Natural killer cell (primary cell): ENCODE measurements around the gene CLCN6. TPM values are rescaled to one million over a fixed set of nuclear protein-coding genes. Genes with fewer than 3 reads are reported as not detected.

Experiments used
- ATAC-seq, 3 donors: fragments of 150-1000 bp in 2 of 3; fragments of 200-7000 bp in 1 of 3; cut with Tn5 transposase; 1 replicate in 1 of 3; 2 replicates in 2 of 3; pipeline ENCODE4 v1.10.0; 2021; ENCODE audit warnings: mild to moderate bottlenecking in 2 of 3, moderate library complexity in 2 of 3
- DNase-seq, 2 donors: peaks; one replicate each; pipeline versions ENCODE4 v3.0.0 to v3.0.0-alpha.2; 2013 to 2021; ENCODE audit warnings: mixed read lengths in 1 of 2
- H3K27ac ChIP-seq: one replicate; pipeline ENCODE4 v1.5.1; 2013; ENCODE audit warnings: mild to moderate bottlenecking, low read length
- H3K27me3 ChIP-seq: one replicate; pipeline ENCODE4 v1.6.1; 2013; ENCODE audit warnings: low read length; ENCODE audit not compliant: control insufficient read depth, insufficient read depth
- H3K36me3 ChIP-seq: one replicate; pipeline ENCODE4 v1.6.1; 2013; ENCODE audit warnings: low read length; ENCODE audit not compliant: control insufficient read depth, insufficient read depth
- H3K4me1 ChIP-seq: one replicate; pipeline ENCODE4 v1.6.1; 2013; ENCODE audit warnings: low read length; ENCODE audit not compliant: control insufficient read depth, insufficient read depth
- H3K4me3 ChIP-seq: one replicate; pipeline ENCODE4 v1.5.1; 2013; ENCODE audit warnings: low read length
- H3K9me3 ChIP-seq: one replicate; pipeline ENCODE4 v1.6.1; 2013; ENCODE audit warnings: low read length; ENCODE audit not compliant: control insufficient read depth, insufficient read depth
- H3K27ac Mint-ChIP-seq, 2 donors: one replicate each; pipeline ENCODE4 v1.8.0; 2022; ENCODE audit warnings: mild to moderate bottlenecking in 2 of 2, mixed read lengths in 2 of 2, moderate library complexity in 1 of 2
- H3K27me3 Mint-ChIP-seq, 2 donors: one replicate each; pipeline ENCODE4 v1.8.0; 2022; ENCODE audit warnings: low read depth in 2 of 2, mixed read lengths in 2 of 2
- H3K36me3 Mint-ChIP-seq: one replicate; pipeline ENCODE4 v1.8.0; 2022; ENCODE audit warnings: mixed read lengths
- H3K4me1 Mint-ChIP-seq, 2 donors: one replicate each; pipeline ENCODE4 v1.8.0; 2022; ENCODE audit warnings: mixed read lengths in 2 of 2
- H3K4me3 Mint-ChIP-seq: one replicate; pipeline ENCODE4 v1.8.0; 2022; ENCODE audit warnings: mild to moderate bottlenecking, moderate library complexity, mixed read lengths
- H3K9me3 Mint-ChIP-seq, 2 donors: one replicate each; pipeline ENCODE4 v1.8.0; 2022; ENCODE audit warnings: mixed read lengths in 2 of 2
- WGBS: methylation state at CpG from one replicate; pipeline ENCODE4 v1.1.7; 2013; ENCODE audit warnings: missing lambda C conversion rate; ENCODE audit not compliant: insufficient coverage; 5-methylcytosine and 5-hydroxymethylcytosine counted together
- intact Hi-C: fragments of 100-400 bp; cut with micrococcal nuclease; formaldehyde crosslinking; loops from one replicate; pipeline ENCODE4 v1.14.2; 2022
- total RNA-seq, 4 donors: library from RNA; stranded (reverse); fragments of 120-200 nt in 1 of 4; gene quantifications; one replicate each; pipeline versions ENCODE4 v1.2.3 to v1.2.4, GENCODE V29; 2013 to 2022
- TF ChIP-seq, protein P1 (sequence below): fragments of 200-600 bp; IDR thresholded peaks from one replicate; pipeline ENCODE4 v1.8.0; 2022; ENCODE audit warnings: antibody characterized with exemption

The CLCN6 gene
- total RNA-seq, 3 donors from 2014 or later (not counting 1 experiment from before 2014, with no cell fraction given): 21.4 to 28.6 (median 25.6) TPM

DNA sequence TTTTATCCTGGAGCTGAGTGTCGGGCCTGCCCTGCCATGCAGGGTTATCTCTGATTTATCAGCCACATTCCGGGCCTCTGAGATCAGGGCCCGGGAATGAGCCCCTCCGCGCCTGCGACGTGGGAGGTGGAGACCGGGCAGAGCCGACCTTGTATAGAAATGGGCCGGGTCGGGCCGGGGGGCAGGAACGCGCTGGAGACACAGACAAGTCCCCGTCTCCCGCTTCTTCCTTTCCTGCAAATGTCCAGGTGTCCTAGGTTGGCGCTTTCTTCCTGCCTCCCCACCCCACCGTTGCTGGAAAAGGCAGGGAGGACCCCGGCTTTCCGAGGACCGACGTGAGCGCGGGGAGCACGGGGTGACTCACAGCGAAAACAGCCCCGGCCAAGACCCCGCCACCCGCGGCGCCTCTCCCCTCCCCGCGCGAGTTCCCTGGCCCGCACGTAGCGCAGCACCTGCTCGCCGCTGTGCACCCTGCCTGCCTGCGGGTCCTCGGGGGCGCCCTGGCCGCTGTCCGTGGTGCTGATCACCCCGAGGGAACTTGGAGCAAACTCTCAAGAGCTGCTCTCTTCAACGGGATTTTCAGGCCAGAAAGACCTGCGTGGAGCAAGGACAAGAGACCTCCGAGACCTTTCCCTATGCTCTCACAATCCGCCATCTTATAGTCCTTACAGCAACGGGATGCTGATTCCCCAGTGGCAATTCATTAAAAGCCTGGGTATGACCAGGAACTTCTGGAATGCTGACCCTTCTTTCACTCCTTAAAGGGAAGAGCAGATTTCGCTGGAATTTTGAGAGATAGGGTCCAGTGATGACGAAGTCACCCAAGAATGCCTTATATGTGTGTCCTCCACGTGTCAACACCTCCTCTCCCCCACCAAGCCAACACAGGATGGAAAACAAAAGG lies 53.2 kb downstream of the CLCN6 start:
- H3K27me3 Mint-ChIP-seq: peaks cover 26 to 43% of the 10 kb centered on the region in 2 donors
- Histone ChIP-seq H3K9me3 (no peaks in the 10 kb centered on the region), H3K4me3 (no peak overlapping the region), H3K36me3 (no peaks in the 10 kb centered on the region), H3K27ac (no peak overlapping the region), H3K4me1 (no peaks in the 10 kb centered on the region), H3K27me3 (peaks cover 28% of the 10 kb centered on the region)
- intact Hi-C loops: no loop called here
- DNase-seq (peak; percentile 71 to 81), ATAC-seq (peak; percentile 85 to 99 (median 98))
- no peaks in the 10 kb centered on the region for H3K4me1 Mint-ChIP-seq
- no peaks in the 10 kb centered on the region for H3K36me3 Mint-ChIP-seq
- H3K9me3 Mint-ChIP-seq: no peaks in the 10 kb centered on the region
- no peak overlapping the region for H3K27ac Mint-ChIP-seq
- 7% methylated on average over 52 of the region's 53 CpGs for WGBS
- no peak overlapping the region for H3K4me3 Mint-ChIP-seq
- TF ChIP-seq, protein P1, sequence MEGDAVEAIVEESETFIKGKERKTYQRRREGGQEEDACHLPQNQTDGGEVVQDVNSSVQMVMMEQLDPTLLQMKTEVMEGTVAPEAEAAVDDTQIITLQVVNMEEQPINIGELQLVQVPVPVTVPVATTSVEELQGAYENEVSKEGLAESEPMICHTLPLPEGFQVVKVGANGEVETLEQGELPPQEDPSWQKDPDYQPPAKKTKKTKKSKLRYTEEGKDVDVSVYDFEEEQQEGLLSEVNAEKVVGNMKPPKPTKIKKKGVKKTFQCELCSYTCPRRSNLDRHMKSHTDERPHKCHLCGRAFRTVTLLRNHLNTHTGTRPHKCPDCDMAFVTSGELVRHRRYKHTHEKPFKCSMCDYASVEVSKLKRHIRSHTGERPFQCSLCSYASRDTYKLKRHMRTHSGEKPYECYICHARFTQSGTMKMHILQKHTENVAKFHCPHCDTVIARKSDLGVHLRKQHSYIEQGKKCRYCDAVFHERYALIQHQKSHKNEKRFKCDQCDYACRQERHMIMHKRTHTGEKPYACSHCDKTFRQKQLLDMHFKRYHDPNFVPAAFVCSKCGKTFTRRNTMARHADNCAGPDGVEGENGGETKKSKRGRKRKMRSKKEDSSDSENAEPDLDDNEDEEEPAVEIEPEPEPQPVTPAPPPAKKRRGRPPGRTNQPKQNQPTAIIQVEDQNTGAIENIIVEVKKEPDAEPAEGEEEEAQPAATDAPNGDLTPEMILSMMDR: peak; percentile 30

DNA sequence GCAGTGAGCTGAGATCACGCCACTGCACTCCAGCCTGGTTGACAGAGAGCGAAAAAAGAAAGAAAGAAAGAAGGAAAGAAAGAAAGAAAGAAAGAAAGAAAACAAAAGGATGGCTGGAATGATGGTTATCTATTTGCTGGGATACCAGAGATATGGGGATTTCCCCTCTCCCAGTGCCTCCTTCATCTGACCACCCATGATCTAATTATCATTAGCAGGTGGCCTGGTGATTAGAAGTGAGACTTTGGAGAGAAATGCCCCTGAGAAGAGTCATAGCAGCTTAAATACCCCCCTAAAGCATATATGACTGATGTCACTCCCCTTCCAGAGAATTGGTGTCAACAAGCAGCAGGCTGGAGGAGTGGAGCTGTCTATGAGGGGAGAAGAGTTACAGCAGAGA lies 54.1 kb downstream of the CLCN6 start:
- Mint-ChIP-seq H3K4me3 (no peak overlapping the region), H3K36me3 (no peaks in the 10 kb centered on the region), H3K27ac (no peak overlapping the region), H3K4me1 (no peaks in the 10 kb centered on the region), H3K9me3 (no peaks in the 10 kb centered on the region), H3K27me3 (peaks cover 24 to 43% of the 10 kb centered on the region in 2 donors)
- H3K4me1 ChIP-seq: no peaks in the 10 kb centered on the region
- DNase-seq (no peak), ATAC-seq (no peak)
- TF ChIP-seq, protein P1: no peak
- peaks cover 25% of the 10 kb centered on the region for H3K27me3 ChIP-seq
- H3K9me3 ChIP-seq: no peaks in the 10 kb centered on the region
- intact Hi-C loops: no loop called here
- H3K27ac ChIP-seq: no peak overlapping the region
- no peaks in the 10 kb centered on the region for H3K36me3 ChIP-seq
- WGBS: 50% methylated on average over 1 of the region's 2 CpGs
- H3K4me3 ChIP-seq: no peak overlapping the region

DNA sequence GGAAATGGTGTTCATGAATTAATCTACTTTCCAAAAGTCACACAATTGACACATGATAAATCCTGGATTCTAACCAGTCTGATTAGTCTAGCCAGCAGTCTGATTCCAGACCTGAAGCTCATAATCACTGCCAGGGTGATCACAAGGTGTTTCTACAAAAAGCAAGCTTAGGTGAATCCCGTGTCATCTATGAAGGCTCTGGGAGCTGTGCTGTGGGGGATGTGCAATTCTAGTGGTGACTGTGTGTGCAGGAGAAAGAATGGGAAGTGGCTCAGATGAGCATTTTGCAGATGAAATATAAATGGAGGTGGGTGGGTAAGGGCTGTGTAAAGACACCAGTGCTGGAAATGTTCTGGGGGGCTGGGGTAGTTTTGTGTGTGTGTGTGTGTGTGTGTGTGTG lies 54.6 kb downstream of the CLCN6 start:
- H3K9me3 ChIP-seq: no peaks in the 10 kb centered on the region
- no peaks in the 10 kb centered on the region for H3K36me3 ChIP-seq
- TF ChIP-seq, protein P1: no peak
- Mint-ChIP-seq H3K27me3 (peaks cover 24 to 43% of the 10 kb centered on the region in 2 donors), H3K27ac (no peak overlapping the region), H3K4me3 (no peak overlapping the region), H3K36me3 (no peaks in the 10 kb centered on the region), H3K4me1 (no peaks in the 10 kb centered on the region), H3K9me3 (no peaks in the 10 kb centered on the region)
- intact Hi-C loops: no loop called here
- no peak overlapping the region for H3K27ac ChIP-seq
- 52% methylated on average over 1 of the region's 1 CpG for WGBS
- no peak overlapping the region for H3K4me3 ChIP-seq
- H3K4me1 ChIP-seq: no peaks in the 10 kb centered on the region
- ATAC-seq (no peak), DNase-seq (no peak)
- H3K27me3 ChIP-seq: peaks cover 25% of the 10 kb centered on the region
